ENCODE results near the gene FOXF2.
A peak's percentile ranks its signal among the peaks of the same experiment; 100 is the strongest.

Gene FOXF2

DNA sequence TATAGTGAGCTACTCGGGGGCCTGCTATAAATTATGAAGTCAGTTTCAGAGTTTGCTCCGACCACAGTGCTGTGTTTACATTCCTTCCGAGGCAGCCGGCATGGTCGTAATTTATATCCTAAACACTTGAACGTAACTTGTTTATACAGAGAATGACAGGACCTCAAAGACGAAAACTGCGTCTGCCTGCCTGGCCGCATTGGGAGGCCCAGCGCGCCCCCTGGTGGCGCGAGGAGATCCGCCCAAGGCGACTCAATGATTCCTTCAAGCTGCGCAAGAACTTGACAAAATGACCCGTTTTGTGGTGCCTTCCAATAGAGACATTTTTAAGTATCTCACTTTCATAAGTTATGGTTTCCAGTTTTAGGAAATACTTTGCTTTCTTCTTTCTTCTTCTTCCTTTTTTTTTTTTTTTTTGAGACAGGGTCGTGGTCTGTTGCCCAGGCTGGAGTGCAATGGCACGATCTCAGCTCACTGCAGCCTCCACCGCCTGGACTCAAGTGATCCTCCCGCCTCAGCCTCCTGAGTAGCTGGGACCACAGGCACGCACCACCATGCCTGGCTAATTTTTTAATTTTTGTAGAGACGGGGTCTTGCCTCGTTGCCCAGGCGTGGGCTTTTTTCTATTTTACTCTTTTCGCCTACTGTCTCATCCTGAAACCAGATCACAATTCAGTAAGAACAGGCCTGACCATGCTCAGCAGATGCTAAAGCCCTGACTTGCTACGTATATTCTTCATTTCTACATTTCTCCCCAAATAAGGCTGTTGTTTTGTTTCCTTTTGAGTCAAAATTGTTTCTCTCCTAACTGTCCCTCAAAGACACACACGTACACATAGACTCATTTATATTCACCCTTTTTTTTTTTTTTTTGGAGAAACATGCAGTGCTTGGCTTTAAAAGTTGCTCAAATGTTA, 7.8 kb downstream of the FOXF2 start:
- H3K4me3 ChIP-seq (ENCODE audit: low read depth, low read length), result no peak overlapping the region

DNA sequence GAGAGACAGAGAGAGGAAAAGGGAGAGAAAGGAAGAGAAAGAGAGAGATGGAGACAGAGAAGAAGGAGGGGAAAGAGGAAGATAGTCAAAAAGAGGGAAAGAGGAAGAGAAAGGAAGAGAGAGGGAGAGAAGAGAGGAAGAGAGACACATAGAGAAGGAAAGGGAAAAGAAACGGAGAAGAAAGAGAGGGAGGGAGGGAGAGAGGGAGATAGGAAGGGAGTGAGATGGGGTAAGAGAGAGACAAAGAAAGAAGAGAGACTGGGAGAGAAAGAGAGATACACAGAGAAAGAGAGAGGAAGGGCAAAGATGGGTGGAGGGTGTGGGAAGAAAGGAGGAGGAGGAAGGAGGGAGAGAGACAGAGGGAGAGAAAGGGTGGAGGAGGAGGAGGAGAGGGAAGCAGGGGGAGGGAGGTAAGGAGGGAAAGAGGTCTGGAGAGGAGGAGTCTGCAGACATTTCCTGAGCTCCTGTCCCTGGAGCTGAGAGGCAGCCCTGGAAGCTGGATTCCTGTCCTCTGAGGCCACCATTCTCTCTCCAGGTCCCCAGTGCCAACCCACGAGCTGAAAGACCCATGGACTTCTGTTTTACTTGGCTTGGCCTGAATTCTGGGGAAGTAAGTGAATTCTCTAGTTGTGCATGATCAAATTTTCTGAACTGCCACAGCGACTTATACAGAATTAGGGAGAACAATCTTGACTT, 9.9 kb downstream of the FOXF2 start:
- no peak for DNase-seq (ENCODE audit: low read depth)
- TF ChIP-seq, protein P1, sequence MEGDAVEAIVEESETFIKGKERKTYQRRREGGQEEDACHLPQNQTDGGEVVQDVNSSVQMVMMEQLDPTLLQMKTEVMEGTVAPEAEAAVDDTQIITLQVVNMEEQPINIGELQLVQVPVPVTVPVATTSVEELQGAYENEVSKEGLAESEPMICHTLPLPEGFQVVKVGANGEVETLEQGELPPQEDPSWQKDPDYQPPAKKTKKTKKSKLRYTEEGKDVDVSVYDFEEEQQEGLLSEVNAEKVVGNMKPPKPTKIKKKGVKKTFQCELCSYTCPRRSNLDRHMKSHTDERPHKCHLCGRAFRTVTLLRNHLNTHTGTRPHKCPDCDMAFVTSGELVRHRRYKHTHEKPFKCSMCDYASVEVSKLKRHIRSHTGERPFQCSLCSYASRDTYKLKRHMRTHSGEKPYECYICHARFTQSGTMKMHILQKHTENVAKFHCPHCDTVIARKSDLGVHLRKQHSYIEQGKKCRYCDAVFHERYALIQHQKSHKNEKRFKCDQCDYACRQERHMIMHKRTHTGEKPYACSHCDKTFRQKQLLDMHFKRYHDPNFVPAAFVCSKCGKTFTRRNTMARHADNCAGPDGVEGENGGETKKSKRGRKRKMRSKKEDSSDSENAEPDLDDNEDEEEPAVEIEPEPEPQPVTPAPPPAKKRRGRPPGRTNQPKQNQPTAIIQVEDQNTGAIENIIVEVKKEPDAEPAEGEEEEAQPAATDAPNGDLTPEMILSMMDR (conservative IDR thresholded peaks at IDR 0.05; ENCODE audit: low read depth, low read length), result no peak
- no peak overlapping the region for H3K4me3 ChIP-seq (ENCODE audit: low read depth, low read length)

More for the DNA sequence above, 7.8 kb downstream of the FOXF2 start:
- DNase-seq (ENCODE audit: low read depth), result peak; percentile 92
- TF ChIP-seq, protein P1 (conservative IDR thresholded peaks at IDR 0.05; ENCODE audit: low read depth, low read length), result peak; percentile 99

DNA sequence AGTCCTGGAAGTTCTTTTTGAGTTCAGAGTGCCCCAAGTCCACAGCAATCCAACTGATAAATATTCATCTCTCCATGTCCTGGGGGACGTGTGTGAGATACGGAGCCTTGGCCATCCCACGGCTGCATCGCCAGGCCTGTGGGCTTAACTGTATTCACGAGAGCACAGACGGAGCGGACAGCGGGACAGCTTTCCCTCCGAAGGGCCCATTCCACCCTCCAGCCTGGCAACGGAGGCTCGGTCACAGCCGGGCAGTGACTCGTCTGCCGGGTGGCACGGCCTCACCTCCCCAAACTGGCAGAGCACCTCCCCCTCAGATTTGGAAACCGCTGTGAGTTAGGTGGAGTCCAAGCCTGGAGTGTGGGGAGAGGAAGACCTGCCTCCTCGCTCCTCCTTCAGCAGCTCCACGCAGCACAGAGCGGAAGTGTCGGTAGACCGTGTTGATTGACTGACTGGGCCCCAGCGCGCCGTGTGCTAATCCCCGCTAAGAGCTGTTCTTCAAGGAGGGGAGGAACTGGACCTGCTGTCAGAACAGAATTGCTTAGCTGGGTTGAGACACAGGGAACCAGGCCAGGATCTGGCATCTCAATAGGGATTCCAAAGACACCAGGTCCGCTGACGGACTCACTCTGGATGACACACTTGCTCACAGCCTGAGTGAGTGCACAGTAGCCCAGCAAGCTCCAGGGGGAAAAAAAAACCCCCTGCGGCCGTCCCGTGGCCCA, 10.9 kb downstream of the FOXF2 start:
- DNase-seq (ENCODE audit: low read depth), result no peak
- TF ChIP-seq, protein P1 (conservative IDR thresholded peaks at IDR 0.05; ENCODE audit: low read depth, low read length), result no peak
- no peak overlapping the region for H3K4me3 ChIP-seq (ENCODE audit: low read depth, low read length)

GRCh38 chr6:1402369-1402768, 13.0 kb downstream of the FOXF2 start:
- DNase-seq (ENCODE audit: low read depth), result no peak
- TF ChIP-seq, protein P1 (conservative IDR thresholded peaks at IDR 0.05; ENCODE audit: low read depth, low read length), result no peak
- H3K4me3 ChIP-seq (ENCODE audit: low read depth, low read length), result no peak overlapping the region

GRCh38 chr6:1402868-1403267, 13.5 kb downstream of the FOXF2 start:
- H3K4me3 ChIP-seq (ENCODE audit: low read depth, low read length), result no peak overlapping the region
- TF ChIP-seq, protein P1 (conservative IDR thresholded peaks at IDR 0.05; ENCODE audit: low read depth, low read length), result no peak
- DNase-seq (ENCODE audit: low read depth), result no peak

- DNase-seq (ENCODE audit: low read depth), result peak; percentile 86
- H3K4me3 ChIP-seq (ENCODE audit: low read depth, low read length), result no peak overlapping the region
- TF ChIP-seq, protein P1 (conservative IDR thresholded peaks at IDR 0.05; ENCODE audit: low read depth, low read length), result no peak
Measured at GRCh38 chr6:1403851-1404712, 14.7 kb downstream of the FOXF2 start.

All from choroid plexus epithelial cell (primary cell).